GM10266 (cell line): ENCODE data around the gene NR1H4.

Experiments
- DNase-seq: peaks from one replicate; pipeline ENCODE4 v3.0.0; 2012; ENCODE audit errors: extremely low spot score
- CTCF ChIP-seq: IDR thresholded peaks from 2 replicates; pipeline ENCODE4 v1.5.1; 2012; ENCODE audit warnings: mild to moderate bottlenecking, low read depth; ENCODE audit not compliant: control insufficient read depth, insufficient read depth; ENCODE audit errors: missing control alignments

The NR1H4 gene

DNA sequence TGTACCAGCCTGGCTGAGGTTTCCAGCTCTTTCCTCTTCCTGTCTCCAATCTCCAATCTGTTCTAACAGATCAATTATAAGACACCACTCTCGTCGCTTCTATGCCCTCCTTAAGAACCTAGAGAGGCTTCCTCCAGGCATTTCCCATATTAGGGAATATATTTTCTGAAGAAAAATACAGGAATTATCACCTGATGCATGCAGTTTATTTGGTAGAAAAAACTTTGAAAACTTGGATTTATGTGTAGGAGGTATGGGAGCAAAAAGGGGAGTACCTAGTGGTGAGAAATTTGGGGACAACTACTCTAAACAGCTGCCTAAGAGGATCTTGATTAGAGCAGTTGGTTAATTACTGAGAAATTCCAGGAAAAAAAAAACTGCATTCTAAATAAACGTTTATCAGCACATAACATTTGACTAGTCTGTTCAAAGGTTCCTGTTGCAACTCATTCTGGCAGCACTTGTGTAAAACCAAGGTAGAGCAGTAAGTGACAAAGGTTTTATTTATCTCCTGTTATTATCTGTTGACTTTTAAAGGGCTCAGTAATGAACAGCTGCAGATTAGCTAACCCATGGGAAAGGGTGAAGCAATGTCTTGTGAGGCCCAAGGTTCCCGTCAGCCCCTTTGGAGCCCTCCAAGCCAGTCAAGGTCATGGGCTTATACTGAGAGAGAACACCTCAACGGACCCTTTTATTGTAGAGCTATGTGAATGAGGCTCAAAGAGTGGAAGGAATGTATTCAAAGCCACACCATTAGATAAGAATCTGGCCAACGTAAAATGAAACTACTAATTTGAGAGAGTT, 36.4 kb upstream of the NR1H4 start:
- no peak for TF ChIP-seq CTCF
- no peak for DNase-seq

- TF ChIP-seq CTCF = no peak
- DNase-seq = no peak
Measured at GRCh38 chr12:100439797-100440196, 33.9 kb upstream of the NR1H4 start.

DNA sequence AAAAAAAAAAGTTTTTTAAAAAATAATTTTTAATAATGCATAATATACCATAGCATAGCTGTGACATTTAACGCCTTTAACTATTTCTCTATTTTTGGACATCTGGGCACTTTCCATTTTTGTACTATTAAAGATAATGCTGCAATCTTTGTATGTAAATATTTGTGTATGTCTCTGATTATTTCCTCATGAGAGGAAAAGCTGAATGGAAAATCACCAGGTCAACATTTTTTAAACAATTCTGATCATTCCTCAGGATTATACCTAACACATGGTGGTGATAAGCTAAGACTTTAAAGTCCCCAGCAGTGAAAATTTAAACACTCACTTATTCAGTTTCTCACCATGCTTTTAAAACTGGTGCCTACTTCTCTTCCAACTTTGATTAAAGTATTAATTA, 31.3 kb upstream of the NR1H4 start:
- DNase-seq = no peak
- TF ChIP-seq CTCF = no peak

- TF ChIP-seq CTCF = no peak
- DNase-seq = no peak
Measured at GRCh38 chr12:100443434-100443833, 30.2 kb upstream of the NR1H4 start.

DNA sequence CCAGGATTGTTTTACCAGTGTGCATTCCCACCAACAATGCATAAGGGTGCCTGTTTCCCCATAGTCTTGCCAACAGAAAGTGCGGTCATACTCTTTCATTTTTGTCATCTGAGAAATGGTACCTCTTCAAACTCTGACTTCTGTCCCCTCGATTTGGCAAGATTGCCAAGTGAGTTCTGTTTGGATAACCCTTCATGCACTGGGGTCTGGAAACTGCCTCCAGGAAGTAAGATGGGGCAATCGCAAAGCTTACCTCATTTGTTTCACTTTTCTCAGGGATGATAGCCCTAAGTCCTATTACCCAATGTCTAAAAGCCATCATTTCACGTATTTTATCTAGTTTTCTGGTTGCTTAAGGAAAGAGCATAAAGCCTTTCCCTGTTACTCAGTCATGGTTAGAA, 28.6 kb upstream of the NR1H4 start:
- no peak for DNase-seq

GRCh38 chr12:100447381-100447780, 26.3 kb upstream of the NR1H4 start:
- DNase-seq = no peak
- TF ChIP-seq CTCF = no peak

More for the DNA sequence above, 28.6 kb upstream of the NR1H4 start:
- TF ChIP-seq CTCF = no peak

GRCh38 chr12:100448656-100449055, 25.0 kb upstream of the NR1H4 start:
- DNase-seq = no peak
- no peak for TF ChIP-seq CTCF
